Adrenal gland (tissue), 5 donors: Measurements from ENCODE around the gene PEA15.

Experiments used
- CTCF ChIP-seq, 6 experiments: fragments of 450-650 bp in 4 of 6; fragments of 200-600 bp in 2 of 6; sonication (generic) in 1 of 6; IDR thresholded peaks; 1 replicate in 5 of 6; 2 replicates in 1 of 6; pipeline versions ENCODE4 v1.5.1 to v1.8.0; 2016 to 2021; ENCODE audit warnings: antibody characterized with exemption in 6 of 6, mild to moderate bottlenecking in 2 of 6, moderate library complexity in 1 of 6
- POLR2A ChIP-seq, 2 donors: fragments of 450-650 bp; IDR thresholded peaks; one replicate each; pipeline ENCODE4 v1.6.1; 2017; ENCODE audit warnings: antibody characterized with exemption in 2 of 2, mild to moderate bottlenecking in 2 of 2, moderate library complexity in 1 of 2
- donor health status: DM: no; HTN: no; CAD: no.

DNA sequence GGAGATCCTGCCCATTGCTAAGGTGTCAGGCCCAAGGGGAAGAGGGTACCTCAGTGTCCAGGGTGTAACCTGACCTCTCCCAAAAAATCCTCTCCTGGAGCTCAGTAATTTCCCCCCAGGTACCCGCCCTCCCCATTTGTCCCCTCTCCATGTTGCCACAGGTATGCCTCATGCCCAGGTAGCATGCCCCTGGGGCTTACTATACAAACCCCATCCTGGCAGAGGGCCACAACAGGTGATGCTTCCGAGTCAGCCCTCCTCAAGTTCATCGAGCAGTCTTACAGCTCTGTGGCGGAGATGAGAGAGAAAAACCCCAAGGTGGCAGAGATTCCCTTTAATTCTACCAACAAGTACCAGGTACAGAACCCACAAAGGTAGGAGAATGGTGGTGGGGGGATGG is 38.1 kb upstream of the PEA15 start:
- TF ChIP-seq CTCF (IDR thresholded peaks at IDR 0.05) (no peak), POLR2A (IDR thresholded peaks at IDR 0.05) (no peak)
